Calu3 (cell line): Measurements from ENCODE around the gene BAD. TPM values are rescaled to one million over a fixed set of nuclear protein-coding genes. Genes with fewer than 3 reads are reported as not detected.

Experiments
- BruUV-seq: library from RNA; stranded (reverse); fragments of 400-500 nt; replicated peaks from 2 replicates; lab custom pipeline; 2021; lab: Mats Ljungman, UMichigan
- CTCF ChIA-PET: fragments of 300-600 bp; sonication (Branson Sonifier 250); formaldehyde crosslinking; loops from one replicate; lab custom pipeline; 2022; ENCODE audit warnings: antibody characterized with exemption; lab: Charles Lee
- DNase-seq: peaks from one replicate; pipeline ENCODE4 v3.0.0; 2022
- H3K27ac Mint-ChIP-seq: one replicate; pipeline ENCODE4 v1.8.0; 2022; ENCODE audit warnings: mixed read lengths; ENCODE audit not compliant: unreplicated experiment
- H3K27me3 Mint-ChIP-seq: one replicate; pipeline ENCODE4 v1.8.0; 2022; ENCODE audit warnings: mixed read lengths; ENCODE audit not compliant: unreplicated experiment
- H3K36me3 Mint-ChIP-seq: one replicate; pipeline ENCODE4 v1.8.0; 2022; ENCODE audit warnings: mild to moderate bottlenecking, moderate library complexity, mixed read lengths; ENCODE audit not compliant: insufficient read depth, unreplicated experiment
- H3K4me1 Mint-ChIP-seq: one replicate; pipeline ENCODE4 v1.8.0; 2022; ENCODE audit warnings: mild to moderate bottlenecking, low read depth, mixed read lengths; ENCODE audit not compliant: unreplicated experiment
- H3K4me3 Mint-ChIP-seq: one replicate; pipeline ENCODE4 v1.8.0; 2022; ENCODE audit warnings: mild to moderate bottlenecking, low read depth, moderate library complexity, mixed read lengths; ENCODE audit not compliant: unreplicated experiment
- H3K9me3 Mint-ChIP-seq: one replicate; pipeline ENCODE4 v1.8.0; 2022; ENCODE audit warnings: low read depth, mixed read lengths; ENCODE audit not compliant: unreplicated experiment
- CTCF ChIP-seq: fragments of 200-600 bp; IDR thresholded peaks from one replicate; pipeline ENCODE4 v1.8.0; 2022; ENCODE audit warnings: antibody characterized with exemption; ENCODE audit not compliant: unreplicated experiment
- intact Hi-C: fragments of 100-400 bp; cut with micrococcal nuclease; formaldehyde crosslinking; loops from one replicate; pipeline ENCODE4 v1.10.0; 2022; ENCODE audit not compliant: unreplicated experiment
- total RNA-seq: library from RNA; stranded (reverse); gene quantifications from 2 replicates; pipeline ENCODE4 v1.2.3, GENCODE V29; 2022

The BAD gene
- total RNA-seq, 1 experiment from 2014 or later: 30.2 TPM

GRCh38 chr11:64281957-64282770, 2.3 kb downstream of the BAD start:
- CTCF ChIA-PET: interaction anchor here (0.5 kb wide), 1 partner anchor 78 kb away, joined by 3 read pairs; no protein-coding TSS in a partner anchor
- no TSS peak for BruUV-seq
- Mint-ChIP-seq H3K4me1 (peaks cover 22% of the 10 kb centered on the region), H3K9me3 (no peaks in the 10 kb centered on the region), H3K4me3 (no peak overlapping the region), H3K27ac (no peak overlapping the region), H3K36me3 (peaks cover 41% of the 10 kb centered on the region), H3K27me3 (no peaks in the 10 kb centered on the region)
- TF ChIP-seq CTCF: no peak
- DNase-seq: no peak
- intact Hi-C loops: no loop called here

GRCh38 chr11:64278576-64279190, 5.8 kb downstream of the BAD start:
- Mint-ChIP-seq H3K36me3 (peaks cover 26% of the 10 kb centered on the region), H3K9me3 (no peaks in the 10 kb centered on the region), H3K27me3 (no peaks in the 10 kb centered on the region), H3K27ac (no peak overlapping the region), H3K4me1 (peaks cover 12% of the 10 kb centered on the region), H3K4me3 (no peak overlapping the region)
- BruUV-seq: no TSS peak
- intact Hi-C loops: no loop called here
- CTCF ChIA-PET: no interaction called here
- DNase-seq: no peak
- TF ChIP-seq CTCF: no peak

GRCh38 chr11:64276653-64277431, 7.6 kb downstream of the BAD start:
- Mint-ChIP-seq H3K27me3 (no peaks in the 10 kb centered on the region), H3K4me1 (peaks cover 8% of the 10 kb centered on the region), H3K27ac (no peak overlapping the region), H3K9me3 (no peaks in the 10 kb centered on the region), H3K36me3 (peaks cover 19% of the 10 kb centered on the region), H3K4me3 (no peak overlapping the region)
- no peak for DNase-seq
- CTCF ChIA-PET: interaction anchor here (0.6 kb wide), 1 partner anchor 24 kb away, joined by 6 read pairs; no protein-coding TSS in a partner anchor
- TF ChIP-seq CTCF: no peak
- no TSS peak for BruUV-seq
- intact Hi-C loops: no loop called here

GRCh38 chr11:64275841-64276240, 8.6 kb downstream of the BAD start:
- no peaks in the 10 kb centered on the region for H3K4me1 Mint-ChIP-seq
- intact Hi-C loops: no loop called here
- no peaks in the 10 kb centered on the region for H3K27me3 Mint-ChIP-seq
- no peaks in the 10 kb centered on the region for H3K9me3 Mint-ChIP-seq
- no TSS peak for BruUV-seq
- no peak overlapping the region for H3K4me3 Mint-ChIP-seq
- no peak overlapping the region for H3K27ac Mint-ChIP-seq
- DNase-seq: no peak
- peaks cover 21% of the 10 kb centered on the region for H3K36me3 Mint-ChIP-seq
- CTCF ChIA-PET: no interaction called here
- TF ChIP-seq CTCF: no peak
